Spleen (tissue), 11 donors: Measurements from ENCODE around the gene COPG2. TPM values are rescaled to one million over a fixed set of nuclear protein-coding genes. Genes with fewer than 3 reads are reported as not detected.

Source experiments
- DNase-seq: peaks from one replicate; pipeline ENCODE4 v3.0.0-alpha.2; 2020
- H3K27ac ChIP-seq, 8 donors: fragments of 200-600 bp; sonication (generic) in 7 of 8; 1 replicate in 4 of 8; 2 replicates in 4 of 8; pipeline versions ENCODE4 v1.5.0 to v1.8.0; 2016 to 2021; ENCODE audit warnings: inconsistent platforms in 4 of 8, mild to moderate bottlenecking in 4 of 8, moderate library complexity in 1 of 8
- H3K27me3 ChIP-seq, 7 donors: fragments of 200-600 bp; sonication (generic) in 6 of 7; replicated peaks in 1 of 7; 1 replicate in 4 of 7; 2 replicates in 3 of 7; pipeline versions ENCODE4 v1.5.0 to v1.8.0; 2016 to 2021; ENCODE audit warnings: inconsistent platforms in 3 of 7, mild to moderate bottlenecking in 1 of 7
- H3K36me3 ChIP-seq, 6 donors: fragments of 200-600 bp; sonication (generic) in 5 of 6; 1 replicate in 4 of 6; 2 replicates in 2 of 6; pipeline versions ENCODE4 v1.5.0 to v1.8.0; 2016 to 2021; ENCODE audit warnings: inconsistent platforms in 2 of 6
- H3K4me1 ChIP-seq, 6 donors: fragments of 200-600 bp; sonication (generic) in 5 of 6; 1 replicate in 3 of 6; 2 replicates in 3 of 6; pipeline versions ENCODE4 v1.5.0 to v1.8.0; 2016 to 2021; ENCODE audit warnings: inconsistent platforms in 3 of 6
- H3K4me3 ChIP-seq, 8 donors: fragments of 200-600 bp; sonication (generic) in 7 of 8; 1 replicate in 4 of 8; 2 replicates in 4 of 8; pipeline versions ENCODE4 v1.5.0 to v1.8.0; 2016 to 2021; ENCODE audit warnings: inconsistent platforms in 4 of 8, mild to moderate bottlenecking in 4 of 8, moderate library complexity in 2 of 8
- H3K9me3 ChIP-seq, 8 donors: fragments of 200-600 bp; sonication (generic) in 7 of 8; 1 replicate in 4 of 8; 2 replicates in 4 of 8; pipeline versions ENCODE4 v1.5.0 to v1.8.0; 2016 to 2021; ENCODE audit warnings: inconsistent platforms in 4 of 8
- POLR2A ChIP-seq, 3 donors: fragments of 450-650 bp; IDR thresholded peaks; one replicate each; pipeline ENCODE4 v1.5.1; 2017; ENCODE audit warnings: antibody characterized with exemption in 3 of 3, mild to moderate bottlenecking in 1 of 3
- POLR2AphosphoS5 ChIP-seq, 3 donors: sonication (generic); formaldehyde crosslinking; IDR thresholded peaks; one replicate each; pipeline ENCODE4 v1.5.1; 2017; ENCODE audit warnings: antibody characterized with exemption in 3 of 3
- WGBS, 5 donors: extraction: QIAGEN DNeasy Blood & Tissue Kit in 3 of 5; methylation state at CpG; one replicate each; pipeline versions ENCODE4 v1.1.5 to v1.1.7; 2013 to 2018; 5-methylcytosine and 5-hydroxymethylcytosine counted together
- intact Hi-C: fragments of 100-400 bp; cut with DNase I; formaldehyde crosslinking; loops from one replicate; pipeline ENCODE4 v1.15.0; 2023; ENCODE audit warnings: low total_unique reads
- polyA plus RNA-seq, 3 donors: library from polyadenylated mRNA; stranded (reverse); fragments of 200-250 nt; gene quantifications; one replicate each; pipeline ENCODE4 v1.2.1, GENCODE V29; 2013
- total RNA-seq, 7 donors: library from RNA; depleted of rRNA in 3 of 7; stranded (reverse); fragments of >200 nt in 3 of 7; fragmentation: NEBNext Ultra II Directional in 4 of 7; extraction: Animal tissue kit (Norgen Biotek cat#: 25700) in 4 of 7; gene quantifications; one replicate each; pipeline versions ENCODE4 v1.1.0 to v1.2.1, GENCODE V29; 2016 to 2021
- TF ChIP-seq, protein P1 (sequence below), 11 experiments: fragments of 200-600 bp in 7 of 11; fragments of 450-650 bp in 4 of 11; sonication (generic) in 4 of 11; IDR thresholded peaks in 8 of 11; conservative IDR thresholded peaks in 3 of 11; 1 replicate in 7 of 11; 2 replicates in 4 of 11; pipeline versions ENCODE4 v1.4.0 to v1.8.0; 2016 to 2021; ENCODE audit warnings: antibody characterized with exemption in 11 of 11, inconsistent platforms in 4 of 11, mild to moderate bottlenecking in 1 of 11
- donor health status: healthy with polysubstance abuse.
- donor health status: DM: no; HTN: no; CAD: no; lungs with moderate emphysema.
- donor health status: DM: no; HTN: no; CAD: no.
- donor health status: Bipolar disorder and iron deficiency.
- donor health status: healthy.
- donor health status: DM: no; HTN: no; CAD: no.
- donor health status: DM: yes; HTN: yes; CAD: no.

The COPG2 gene
- total and polyA plus RNA-seq, 10 donors = 5.8 to 25.1 (median 18.3) TPM

DNA sequence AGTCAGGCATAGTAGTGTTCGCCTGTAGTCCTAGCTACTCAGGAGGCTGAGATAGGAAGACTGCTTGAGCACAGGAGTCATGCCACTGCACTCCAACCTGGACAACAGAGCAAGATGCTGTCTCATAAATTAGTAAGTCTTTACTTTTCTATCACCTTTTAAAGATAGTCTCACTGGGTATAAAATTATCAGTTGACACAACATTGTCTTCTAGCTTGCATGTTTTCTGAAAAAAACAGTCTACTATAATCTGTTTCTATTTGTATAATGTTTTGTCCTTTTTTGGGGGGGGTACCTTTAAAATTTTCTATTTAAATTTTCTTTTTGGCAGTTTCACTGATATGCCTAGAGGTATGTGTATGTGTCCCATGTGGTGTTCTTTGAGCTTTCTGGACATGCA is 39.6 kb downstream of the COPG2 start:
- H3K27ac ChIP-seq = no peak overlapping the region
- H3K9me3 ChIP-seq = peaks cover 0 to 67% (median 52%) of the 10 kb centered on the region in 8 donors
- H3K27me3 ChIP-seq = no peaks in the 10 kb centered on the region
- TF ChIP-seq POLR2AphosphoS5 (IDR thresholded peaks at IDR 0.05) = no peak
- TF ChIP-seq POLR2A (IDR thresholded peaks at IDR 0.05) = no peak
- TF ChIP-seq, protein P1, sequence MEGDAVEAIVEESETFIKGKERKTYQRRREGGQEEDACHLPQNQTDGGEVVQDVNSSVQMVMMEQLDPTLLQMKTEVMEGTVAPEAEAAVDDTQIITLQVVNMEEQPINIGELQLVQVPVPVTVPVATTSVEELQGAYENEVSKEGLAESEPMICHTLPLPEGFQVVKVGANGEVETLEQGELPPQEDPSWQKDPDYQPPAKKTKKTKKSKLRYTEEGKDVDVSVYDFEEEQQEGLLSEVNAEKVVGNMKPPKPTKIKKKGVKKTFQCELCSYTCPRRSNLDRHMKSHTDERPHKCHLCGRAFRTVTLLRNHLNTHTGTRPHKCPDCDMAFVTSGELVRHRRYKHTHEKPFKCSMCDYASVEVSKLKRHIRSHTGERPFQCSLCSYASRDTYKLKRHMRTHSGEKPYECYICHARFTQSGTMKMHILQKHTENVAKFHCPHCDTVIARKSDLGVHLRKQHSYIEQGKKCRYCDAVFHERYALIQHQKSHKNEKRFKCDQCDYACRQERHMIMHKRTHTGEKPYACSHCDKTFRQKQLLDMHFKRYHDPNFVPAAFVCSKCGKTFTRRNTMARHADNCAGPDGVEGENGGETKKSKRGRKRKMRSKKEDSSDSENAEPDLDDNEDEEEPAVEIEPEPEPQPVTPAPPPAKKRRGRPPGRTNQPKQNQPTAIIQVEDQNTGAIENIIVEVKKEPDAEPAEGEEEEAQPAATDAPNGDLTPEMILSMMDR (IDR thresholded peaks at IDR 0.05 in 8 of 11, conservative IDR thresholded peaks at IDR 0.05 in 3 of 11) = no peak
- no peak overlapping the region for H3K4me3 ChIP-seq
- H3K36me3 ChIP-seq = peaks cover 0 to 2% (median 0%) of the 10 kb centered on the region in 6 donors
- intact Hi-C loops = no loop called here
- no peaks in the 10 kb centered on the region for H3K4me1 ChIP-seq
- no peak for DNase-seq
- WGBS, 5 donors = 94 to 100% (median 98%) methylated on average over 1 of the region's 1 CpG

DNA sequence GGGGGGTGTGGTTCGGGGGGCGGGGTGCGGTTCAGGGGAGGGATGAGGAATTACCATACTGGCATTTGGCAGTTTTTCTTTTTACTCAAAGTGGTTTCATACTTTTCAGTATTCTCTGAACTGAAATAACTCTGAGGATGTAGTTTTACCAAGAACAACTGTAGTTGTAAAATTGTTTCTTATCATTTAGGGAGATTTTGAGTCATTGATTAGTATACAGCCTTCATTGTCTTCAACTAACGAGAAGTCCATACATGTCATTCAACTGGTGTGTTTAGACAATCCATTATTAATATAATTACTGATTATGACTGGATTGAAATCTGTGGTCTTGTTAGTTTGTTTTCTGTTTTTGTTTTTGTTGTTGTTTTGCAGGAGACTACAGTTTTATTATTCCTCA is 40.8 kb downstream of the COPG2 start:
- 83 to 100% (median 97%) methylated on average over 4 of the region's 4 CpGs for WGBS, 5 donors
- peaks cover 0 to 69% (median 50%) of the 10 kb centered on the region in 8 donors for H3K9me3 ChIP-seq
- H3K4me1 ChIP-seq = no peaks in the 10 kb centered on the region
- H3K36me3 ChIP-seq = peaks cover 0 to 4% (median 0%) of the 10 kb centered on the region in 6 donors
- intact Hi-C loops = no loop called here
- TF ChIP-seq POLR2AphosphoS5 (IDR thresholded peaks at IDR 0.05) = no peak
- TF ChIP-seq, protein P1 (IDR thresholded peaks at IDR 0.05 in 8 of 11, conservative IDR thresholded peaks at IDR 0.05 in 3 of 11) = no peak
- TF ChIP-seq POLR2A (IDR thresholded peaks at IDR 0.05) = no peak
- no peak for DNase-seq
- no peak overlapping the region for H3K4me3 ChIP-seq
- no peaks in the 10 kb centered on the region for H3K27me3 ChIP-seq
- no peak overlapping the region for H3K27ac ChIP-seq

DNA sequence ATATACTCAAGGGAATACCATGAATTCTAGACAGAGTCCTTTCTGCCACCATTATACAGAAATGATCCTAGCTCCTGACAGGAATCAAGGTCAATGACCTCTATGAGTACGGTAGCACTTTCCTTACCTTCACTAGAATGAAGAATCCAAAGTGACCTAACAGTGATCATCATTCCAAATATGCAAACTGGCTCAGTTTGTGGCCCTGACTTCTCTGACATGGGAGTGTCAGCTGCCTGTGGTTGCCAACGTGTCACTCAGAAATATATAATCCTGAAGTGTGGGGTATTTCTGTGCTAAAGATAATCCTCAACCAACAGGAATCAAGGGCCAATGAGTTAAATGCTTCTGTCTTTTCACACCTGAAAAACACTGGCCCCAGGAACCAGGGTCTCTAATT is 45.7 kb downstream of the COPG2 start:
- no peaks in the 10 kb centered on the region for H3K27me3 ChIP-seq
- intact Hi-C loops = no loop called here
- H3K4me3 ChIP-seq = no peak overlapping the region
- TF ChIP-seq POLR2A (IDR thresholded peaks at IDR 0.05) (no peak), POLR2AphosphoS5 (IDR thresholded peaks at IDR 0.05) (no peak)
- TF ChIP-seq, protein P1 (IDR thresholded peaks at IDR 0.05 in 8 of 11, conservative IDR thresholded peaks at IDR 0.05 in 3 of 11) = no peak
- no peaks in the 10 kb centered on the region for H3K4me1 ChIP-seq
- no peak for DNase-seq
- WGBS, 5 donors = 72 to 84% (median 81%) methylated on average over 2 of the region's 2 CpGs
- H3K27ac ChIP-seq = no peak overlapping the region
- peaks cover 0 to 48% (median 30%) of the 10 kb centered on the region in 8 donors for H3K9me3 ChIP-seq
- peaks cover 0 to 4% (median 0%) of the 10 kb centered on the region in 6 donors for H3K36me3 ChIP-seq

DNA sequence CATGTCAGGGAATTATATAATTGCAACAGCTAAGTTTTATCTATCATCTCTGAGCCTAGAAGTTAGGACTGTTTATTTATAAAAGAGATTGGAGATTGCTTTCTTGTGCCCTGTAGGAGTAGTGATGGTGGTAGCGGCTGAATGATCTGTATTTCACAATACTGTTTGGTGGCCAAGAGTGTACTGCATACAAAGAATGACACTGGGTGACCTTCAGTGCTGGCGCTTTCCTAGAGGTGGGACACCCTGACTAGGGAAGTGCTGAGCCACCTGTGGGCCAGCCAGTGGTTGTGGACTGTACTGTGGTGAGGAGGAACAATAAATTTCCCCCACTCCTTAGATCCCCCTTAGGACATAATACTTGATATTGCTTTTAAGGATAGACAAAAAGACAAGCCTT is 53.0 kb downstream of the COPG2 start:
- intact Hi-C loops = no loop called here
- TF ChIP-seq POLR2AphosphoS5 (IDR thresholded peaks at IDR 0.05) = no peak
- no peak for TF ChIP-seq POLR2A (IDR thresholded peaks at IDR 0.05)
- TF ChIP-seq, protein P1 (IDR thresholded peaks at IDR 0.05 in 8 of 11, conservative IDR thresholded peaks at IDR 0.05 in 3 of 11) = no peak
- WGBS, 5 donors = 95 to 98% (median 98%) methylated on average over 2 of the region's 2 CpGs

More for the DNA sequence above, 53.0 kb downstream of the COPG2 start:
- Histone ChIP-seq H3K4me3 (no peak overlapping the region), H3K4me1 (no peaks in the 10 kb centered on the region), H3K9me3 (peaks cover 0 to 18% (median 11%) of the 10 kb centered on the region in 8 donors), H3K27ac (no peak overlapping the region), H3K36me3 (peaks cover 0 to 68% (median 14%) of the 10 kb centered on the region in 6 donors), H3K27me3 (no peaks in the 10 kb centered on the region)
- DNase-seq = no peak
